ENCODE results near the gene PLOD3.
A peak's percentile ranks its signal among the peaks of the same experiment; 100 is the strongest.

The PLOD3 gene

DNA sequence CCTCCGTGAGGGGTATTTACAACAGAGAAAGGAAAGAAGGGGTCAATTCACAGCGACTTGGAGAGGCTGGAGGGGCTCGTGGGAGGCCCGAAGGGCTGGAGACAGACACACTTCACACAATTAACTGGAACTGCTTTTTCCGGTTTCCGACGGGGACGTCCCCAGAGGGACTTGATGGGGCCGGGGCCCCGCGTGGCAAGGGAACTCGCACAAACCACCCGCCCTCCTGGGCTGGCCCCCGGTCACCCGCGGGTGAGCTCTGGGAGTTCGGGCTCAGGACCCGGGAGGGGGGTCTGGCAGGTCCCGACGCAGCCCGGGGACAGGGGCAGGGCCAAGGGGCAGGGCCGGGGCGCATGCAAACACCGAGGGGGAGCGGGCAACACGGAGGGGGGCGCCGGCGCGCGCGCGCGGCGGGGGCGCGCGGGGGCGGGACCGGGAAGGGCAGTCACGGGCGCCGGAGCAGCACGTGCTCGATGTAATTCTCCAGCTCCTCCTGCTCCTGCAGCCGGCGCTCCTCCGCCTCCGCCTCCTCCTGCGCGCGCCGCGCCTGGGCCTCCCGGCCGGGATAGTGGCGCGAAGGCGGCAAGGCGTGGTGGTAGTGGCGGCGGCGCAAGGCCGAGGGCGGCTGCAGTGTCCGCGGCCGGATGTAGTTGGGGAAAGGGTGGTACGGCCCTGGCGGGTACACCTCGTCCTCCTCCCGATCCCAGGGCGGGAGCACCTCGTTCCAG lies 54.7 kb downstream of the PLOD3 start:
- H3K4me3 Mint-ChIP-seq: peak overlapping the region; percentile 65
- H3K36me3 Mint-ChIP-seq (ENCODE audit: low read depth): peaks cover 2% of the 10 kb centered on the region
- peaks cover 36% of the 10 kb centered on the region for H3K4me1 Mint-ChIP-seq
- H3K9me3 Mint-ChIP-seq: no peaks in the 10 kb centered on the region
- ATAC-seq (no peak), DNase-seq (no peak)
- no peak overlapping the region for H3K27ac Mint-ChIP-seq
- peaks cover 41% of the 10 kb centered on the region for H3K27me3 Mint-ChIP-seq

GRCh38 chr7:101161692-101162471 lies 55.5 kb downstream of the PLOD3 start:
- ATAC-seq (no peak), DNase-seq (no peak)
- H3K4me1 Mint-ChIP-seq: peaks cover 27% of the 10 kb centered on the region
- H3K9me3 Mint-ChIP-seq: no peaks in the 10 kb centered on the region
- peaks cover 2% of the 10 kb centered on the region for H3K36me3 Mint-ChIP-seq (ENCODE audit: low read depth)
- H3K27ac Mint-ChIP-seq: no peak overlapping the region
- peaks cover 32% of the 10 kb centered on the region for H3K27me3 Mint-ChIP-seq
- peak overlapping the region; percentile 65 for H3K4me3 Mint-ChIP-seq

DNA sequence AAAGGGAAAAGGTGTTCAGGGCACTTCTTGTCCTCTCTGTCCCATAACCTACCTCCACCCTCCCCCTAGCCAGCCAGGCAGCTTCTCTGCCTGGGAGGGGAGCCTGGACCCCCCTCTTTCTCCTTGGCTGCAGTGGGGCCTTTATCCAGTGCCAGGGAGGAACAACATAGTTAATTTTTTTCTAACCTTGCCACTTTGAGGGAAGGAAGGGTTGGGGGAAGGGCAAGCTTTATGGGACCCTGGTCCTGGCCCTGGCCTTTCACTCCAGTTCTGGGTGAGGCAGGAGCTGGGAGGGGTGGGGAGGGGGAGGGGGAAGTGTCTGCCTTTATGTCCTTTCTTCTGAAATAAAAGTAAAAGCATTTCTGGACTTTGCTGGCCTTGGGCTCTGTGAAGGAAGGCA lies 56.5 kb downstream of the PLOD3 start:
- H3K36me3 Mint-ChIP-seq (ENCODE audit: low read depth): peaks cover 2% of the 10 kb centered on the region
- ATAC-seq: no peak
- H3K9me3 Mint-ChIP-seq: no peaks in the 10 kb centered on the region

DNA sequence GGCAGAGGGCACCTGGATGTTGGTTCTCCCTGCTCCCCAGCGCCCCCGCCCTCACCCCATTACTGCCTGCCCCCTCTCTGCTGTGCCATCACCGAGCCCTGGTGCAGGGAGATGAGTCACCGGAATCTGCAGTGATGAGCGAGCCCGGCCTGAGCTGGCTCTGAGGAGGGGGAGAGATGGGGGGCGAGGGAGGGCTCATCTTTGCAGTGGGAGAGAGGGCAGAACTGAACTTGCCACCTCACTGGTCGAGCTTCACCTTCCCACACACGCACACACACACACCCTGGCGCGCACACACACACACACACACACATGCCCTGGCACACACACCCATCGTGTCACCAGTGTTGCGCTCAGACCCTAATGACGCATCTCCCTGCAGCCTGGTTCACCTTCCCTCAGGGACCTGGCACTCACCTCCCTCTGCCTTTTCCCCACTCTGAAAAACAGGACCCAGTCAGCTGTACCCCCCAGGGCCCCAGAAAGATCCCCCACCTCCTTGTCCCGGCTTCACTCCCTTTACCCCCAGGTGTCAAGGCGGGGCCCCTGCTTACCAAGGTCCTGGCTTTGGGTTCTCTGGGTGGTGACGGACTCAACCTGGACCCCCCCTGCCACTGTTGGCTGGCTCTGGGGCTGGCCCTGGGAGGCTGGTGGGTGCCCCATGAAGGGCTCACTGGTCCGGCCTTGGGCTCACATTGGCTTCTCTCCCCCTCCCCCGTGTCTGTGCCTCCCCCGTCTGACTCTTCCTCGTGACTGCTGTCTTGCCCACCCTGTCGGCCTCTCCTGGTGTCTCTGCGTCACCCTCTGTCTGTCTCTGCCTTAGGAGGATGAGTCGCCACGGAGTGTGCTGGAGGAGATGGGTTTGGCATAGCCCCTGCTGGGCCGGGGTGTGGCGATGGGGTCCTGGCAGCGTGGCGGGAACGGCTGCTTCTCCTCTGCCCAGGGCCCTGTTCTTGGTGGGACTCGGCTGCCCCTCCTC lies 57.4 kb downstream of the PLOD3 start:
- ATAC-seq (no peak), DNase-seq (no peak)
- peaks cover 18% of the 10 kb centered on the region for H3K4me1 Mint-ChIP-seq
- no peak overlapping the region for H3K4me3 Mint-ChIP-seq
- no peaks in the 10 kb centered on the region for H3K9me3 Mint-ChIP-seq
- peaks cover 15% of the 10 kb centered on the region for H3K27me3 Mint-ChIP-seq
- peaks cover 2% of the 10 kb centered on the region for H3K36me3 Mint-ChIP-seq (ENCODE audit: low read depth)
- H3K27ac Mint-ChIP-seq: no peak overlapping the region

More for the DNA sequence above, 56.5 kb downstream of the PLOD3 start:
- Mint-ChIP-seq H3K4me1 (peaks cover 21% of the 10 kb centered on the region), H3K27me3 (peaks cover 25% of the 10 kb centered on the region), H3K4me3 (no peak overlapping the region), H3K27ac (no peak overlapping the region)
- DNase-seq: no peak

- H3K27ac Mint-ChIP-seq: no peak overlapping the region
- peaks cover 3% of the 10 kb centered on the region for H3K9me3 Mint-ChIP-seq
- H3K27me3 Mint-ChIP-seq: peaks cover 7% of the 10 kb centered on the region
- no peak overlapping the region for H3K4me3 Mint-ChIP-seq
- no peak for DNase-seq
- H3K4me1 Mint-ChIP-seq: peaks cover 10% of the 10 kb centered on the region
- no peak for ATAC-seq
- H3K36me3 Mint-ChIP-seq (ENCODE audit: low read depth): peaks cover 2% of the 10 kb centered on the region
These were observed 60.4 kb downstream of the PLOD3 start for GRCh38 chr7:101156866-101157589.

DNA sequence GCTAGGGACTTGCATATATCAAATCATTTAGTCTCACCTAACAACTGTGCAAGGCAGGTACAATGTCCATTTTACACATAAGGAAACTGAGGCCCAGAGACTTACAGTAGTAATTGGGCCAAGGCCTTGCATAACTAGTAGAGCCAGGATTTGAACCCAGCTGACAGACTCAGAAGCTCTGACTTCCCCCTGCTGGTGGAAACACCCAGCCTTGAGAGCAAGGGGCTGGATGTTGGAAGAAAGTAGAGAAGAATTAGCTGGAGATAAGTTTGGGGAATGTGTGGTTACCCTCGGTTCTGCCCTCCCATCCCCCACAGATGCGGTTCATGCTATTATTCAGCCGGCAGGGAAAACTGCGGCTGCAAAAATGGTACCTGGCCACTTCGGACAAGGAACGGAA lies 61.1 kb downstream of the PLOD3 start:
- H3K4me1 Mint-ChIP-seq: peaks cover 10% of the 10 kb centered on the region
- peaks cover 3% of the 10 kb centered on the region for H3K9me3 Mint-ChIP-seq
- no peak overlapping the region for H3K27ac Mint-ChIP-seq
- H3K36me3 Mint-ChIP-seq (ENCODE audit: low read depth): peaks cover 2% of the 10 kb centered on the region
- DNase-seq (no peak), ATAC-seq (no peak)
- peaks cover 4% of the 10 kb centered on the region for H3K27me3 Mint-ChIP-seq
- H3K4me3 Mint-ChIP-seq: no peak overlapping the region
